Activated CD4-positive, alpha-beta memory T cell treated with anti-CD3 and anti-CD28 coated beads for 36 hours (primary cell): Measurements from ENCODE around the gene OR52E5. TPM values are rescaled to one million over a fixed set of nuclear protein-coding genes. Genes with fewer than 3 reads are reported as not detected.
A peak's percentile ranks its signal among the peaks of the same experiment; 100 is the strongest.

Source experiments
- CTCF ChIA-PET: fragments of 350-600 bp; sonication (Branson Sonifier 250); formaldehyde crosslinking; loops from one replicate; lab custom pipeline; 2021; ENCODE audit warnings: antibody characterized with exemption, inconsistent platforms; lab: Charles Lee
- POLR2A ChIA-PET: fragments of 350-600 bp; sonication (Branson Sonifier 250); formaldehyde crosslinking; loops from one replicate; lab custom pipeline; 2021; ENCODE audit warnings: antibody characterized with exemption; lab: Charles Lee
- DNase-seq: peaks from one replicate; pipeline ENCODE4 v3.0.0-alpha.2; 2020
- H3K27ac Mint-ChIP-seq: one replicate; pipeline ENCODE4 v1.8.0; 2021; ENCODE audit warnings: mixed read lengths
- H3K27me3 Mint-ChIP-seq: one replicate; pipeline ENCODE4 v1.8.0; 2021; ENCODE audit warnings: mixed read lengths
- H3K36me3 Mint-ChIP-seq: one replicate; pipeline ENCODE4 v1.8.0; 2021; ENCODE audit warnings: mixed read lengths
- H3K4me1 Mint-ChIP-seq: one replicate; pipeline ENCODE4 v1.8.0; 2021; ENCODE audit warnings: low read depth, mixed read lengths
- H3K4me3 Mint-ChIP-seq: one replicate; pipeline ENCODE4 v1.8.0; 2021; ENCODE audit warnings: mild to moderate bottlenecking, mixed read lengths
- H3K9me3 Mint-ChIP-seq: one replicate; pipeline ENCODE4 v1.8.0; 2021; ENCODE audit warnings: mixed read lengths
- intact Hi-C: fragments of 100-400 bp; cut with micrococcal nuclease; formaldehyde crosslinking; loops from one replicate; pipeline ENCODE4 v1.15.1; 2023
- total RNA-seq, 2 experiments: library from RNA; stranded (reverse); gene quantifications; one replicate each; pipeline ENCODE4 v1.2.3, GENCODE V29; 2021

Gene OR52E5
- total RNA-seq, 2 experiments from 2014 or later = not detected

- Mint-ChIP-seq H3K36me3 (no peaks in the 10 kb centered on the region), H3K4me1 (no peaks in the 10 kb centered on the region), H3K9me3 (no peaks in the 10 kb centered on the region), H3K4me3 (no peak overlapping the region), H3K27me3 (peaks cover 10% of the 10 kb centered on the region), H3K27ac (no peak overlapping the region)
- ChIA-PET POLR2A (no interaction called here), CTCF (no interaction called here)
- no peak for DNase-seq
- intact Hi-C loops = no loop called here
Observed at GRCh38 chr11:5910540-5910939, 17.5 kb downstream of the OR52E5 start.

- H3K4me3 Mint-ChIP-seq = no peak overlapping the region
- H3K27me3 Mint-ChIP-seq = no peaks in the 10 kb centered on the region
- no peaks in the 10 kb centered on the region for H3K4me1 Mint-ChIP-seq
- H3K36me3 Mint-ChIP-seq = no peaks in the 10 kb centered on the region
- CTCF ChIA-PET = no interaction called here
- H3K9me3 Mint-ChIP-seq = peaks cover 25% of the 10 kb centered on the region
- intact Hi-C loops = no loop called here
- peak; percentile 52 for DNase-seq
- POLR2A ChIA-PET = no interaction called here
- H3K27ac Mint-ChIP-seq = no peak overlapping the region
Observed at GRCh38 chr11:5922749-5923426, 29.9 kb downstream of the OR52E5 start.

- Mint-ChIP-seq H3K27ac (no peak overlapping the region), H3K9me3 (peaks cover 25% of the 10 kb centered on the region), H3K27me3 (no peaks in the 10 kb centered on the region), H3K4me3 (no peak overlapping the region), H3K36me3 (no peaks in the 10 kb centered on the region), H3K4me1 (no peaks in the 10 kb centered on the region)
- POLR2A ChIA-PET = no interaction called here
- intact Hi-C loops = no loop called here
- CTCF ChIA-PET = no interaction called here
- no peak for DNase-seq
Observed at GRCh38 chr11:5923427-5923776, 30.4 kb downstream of the OR52E5 start.

GRCh38 chr11:5923794-5924193 is 30.8 kb downstream of the OR52E5 start:
- POLR2A ChIA-PET = no interaction called here
- H3K27ac Mint-ChIP-seq = no peak overlapping the region
- no peaks in the 10 kb centered on the region for H3K36me3 Mint-ChIP-seq
- intact Hi-C loops = no loop called here
- no peak overlapping the region for H3K4me3 Mint-ChIP-seq
- CTCF ChIA-PET = no interaction called here
- no peaks in the 10 kb centered on the region for H3K27me3 Mint-ChIP-seq
- H3K9me3 Mint-ChIP-seq = peaks cover 25% of the 10 kb centered on the region
- no peaks in the 10 kb centered on the region for H3K4me1 Mint-ChIP-seq
- no peak for DNase-seq

GRCh38 chr11:5928271-5928670 is 35.3 kb downstream of the OR52E5 start:
- ChIA-PET CTCF (no interaction called here), POLR2A (no interaction called here)
- Mint-ChIP-seq H3K4me1 (no peaks in the 10 kb centered on the region), H3K4me3 (no peak overlapping the region), H3K27me3 (no peaks in the 10 kb centered on the region), H3K27ac (no peak overlapping the region), H3K36me3 (no peaks in the 10 kb centered on the region), H3K9me3 (peaks cover 27% of the 10 kb centered on the region)
- intact Hi-C loops = no loop called here
- no peak for DNase-seq

GRCh38 chr11:5928811-5929210 is 35.8 kb downstream of the OR52E5 start:
- intact Hi-C loops = no loop called here
- no peaks in the 10 kb centered on the region for H3K27me3 Mint-ChIP-seq
- H3K9me3 Mint-ChIP-seq = peaks cover 24% of the 10 kb centered on the region
- H3K4me3 Mint-ChIP-seq = no peak overlapping the region
- no peaks in the 10 kb centered on the region for H3K4me1 Mint-ChIP-seq
- POLR2A ChIA-PET = no interaction called here
- CTCF ChIA-PET = no interaction called here
- H3K27ac Mint-ChIP-seq = no peak overlapping the region
- no peaks in the 10 kb centered on the region for H3K36me3 Mint-ChIP-seq
- DNase-seq = no peak

GRCh38 chr11:5929571-5930368 is 36.8 kb downstream of the OR52E5 start:
- no peaks in the 10 kb centered on the region for H3K27me3 Mint-ChIP-seq
- H3K27ac Mint-ChIP-seq = no peak overlapping the region
- no peak for DNase-seq
- no peaks in the 10 kb centered on the region for H3K36me3 Mint-ChIP-seq
- ChIA-PET CTCF (no interaction called here), POLR2A (no interaction called here)
- H3K4me3 Mint-ChIP-seq = no peak overlapping the region
- H3K4me1 Mint-ChIP-seq = no peaks in the 10 kb centered on the region
- intact Hi-C loops = no loop called here
- peaks cover 16% of the 10 kb centered on the region for H3K9me3 Mint-ChIP-seq

- no peak overlapping the region for H3K4me3 Mint-ChIP-seq
- H3K36me3 Mint-ChIP-seq = no peaks in the 10 kb centered on the region
- POLR2A ChIA-PET = no interaction called here
- H3K27ac Mint-ChIP-seq = no peak overlapping the region
- H3K27me3 Mint-ChIP-seq = no peaks in the 10 kb centered on the region
- peaks cover 12% of the 10 kb centered on the region for H3K9me3 Mint-ChIP-seq
- intact Hi-C loops = no loop called here
- CTCF ChIA-PET = no interaction called here
- H3K4me1 Mint-ChIP-seq = no peaks in the 10 kb centered on the region
- DNase-seq = no peak
Observed at GRCh38 chr11:5930614-5931013, 37.6 kb downstream of the OR52E5 start.

- Mint-ChIP-seq H3K4me3 (no peak overlapping the region), H3K4me1 (no peaks in the 10 kb centered on the region), H3K27me3 (no peaks in the 10 kb centered on the region), H3K36me3 (no peaks in the 10 kb centered on the region), H3K9me3 (peaks cover 11% of the 10 kb centered on the region), H3K27ac (no peak overlapping the region)
- intact Hi-C loops = no loop called here
- DNase-seq = no peak
- ChIA-PET CTCF (no interaction called here), POLR2A (no interaction called here)
Observed at GRCh38 chr11:5931061-5931460, 38.1 kb downstream of the OR52E5 start.

- intact Hi-C loops = no loop called here
- ChIA-PET POLR2A (no interaction called here), CTCF (no interaction called here)
- H3K36me3 Mint-ChIP-seq = no peaks in the 10 kb centered on the region
- H3K27ac Mint-ChIP-seq = no peak overlapping the region
- H3K4me3 Mint-ChIP-seq = no peak overlapping the region
- no peaks in the 10 kb centered on the region for H3K27me3 Mint-ChIP-seq
- no peak for DNase-seq
- H3K9me3 Mint-ChIP-seq = peaks cover 5% of the 10 kb centered on the region
- no peaks in the 10 kb centered on the region for H3K4me1 Mint-ChIP-seq
Observed at GRCh38 chr11:5932671-5933070, 39.7 kb downstream of the OR52E5 start.

- intact Hi-C loops = no loop called here
- no peak for DNase-seq
- no peaks in the 10 kb centered on the region for H3K27me3 Mint-ChIP-seq
- H3K4me1 Mint-ChIP-seq = no peaks in the 10 kb centered on the region
- no peaks in the 10 kb centered on the region for H3K36me3 Mint-ChIP-seq
- ChIA-PET CTCF (no interaction called here), POLR2A (no interaction called here)
- H3K9me3 Mint-ChIP-seq = peaks cover 5% of the 10 kb centered on the region
- H3K27ac Mint-ChIP-seq = no peak overlapping the region
- no peak overlapping the region for H3K4me3 Mint-ChIP-seq
Observed at GRCh38 chr11:5933116-5933515, 40.1 kb downstream of the OR52E5 start.

GRCh38 chr11:5937868-5938602 is 45.0 kb downstream of the OR52E5 start:
- POLR2A ChIA-PET = no interaction called here
- CTCF ChIA-PET = no interaction called here
- no peak for DNase-seq

More at GRCh38 chr11:5937868-5938602, 45.0 kb downstream of the OR52E5 start:
- Mint-ChIP-seq H3K9me3 (no peaks in the 10 kb centered on the region), H3K27ac (no peak overlapping the region), H3K27me3 (no peaks in the 10 kb centered on the region), H3K4me1 (no peaks in the 10 kb centered on the region), H3K36me3 (no peaks in the 10 kb centered on the region), H3K4me3 (no peak overlapping the region)
- intact Hi-C loops = no loop called here
